EL (cell line): ENCODE results near the gene CWC25.
"Not testable (repeated sequence)": the region's sequence is repeated elsewhere in the genome, so short reads cannot be mapped to it uniquely, and the experiment has no call there.

Source experiments
- DNase-seq: peaks from one replicate; pipeline ENCODE4 v3.0.0-alpha.2; 2016

CWC25 gene

DNA sequence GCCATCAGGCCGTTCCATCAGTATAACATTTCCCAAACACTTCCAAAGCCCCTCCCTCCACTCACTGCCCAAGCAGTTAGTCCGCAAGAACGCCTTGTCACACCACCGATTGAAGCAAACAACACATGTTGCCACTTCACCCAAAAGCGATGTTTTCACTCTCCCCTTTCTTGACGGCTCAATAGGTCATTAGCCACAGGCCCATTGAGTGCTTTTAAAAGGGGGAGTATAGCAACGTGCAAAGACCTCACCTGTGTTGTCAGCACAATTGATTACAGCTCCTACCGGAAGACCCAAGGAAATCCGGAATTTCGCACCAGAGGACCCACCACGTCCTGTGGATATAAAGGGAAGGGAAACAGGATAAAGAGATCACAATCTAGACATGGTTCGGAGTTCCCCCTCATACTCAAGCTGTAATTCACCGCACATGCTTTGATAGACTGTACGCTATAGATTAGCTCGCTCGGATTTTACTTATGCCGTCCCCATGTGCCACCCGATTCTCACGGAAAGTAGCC lies 27.7 kb upstream of the CWC25 start:
- no peak for DNase-seq

- DNase-seq = no peak
These were observed 26.3 kb upstream of the CWC25 start for GRCh38 chr17:38851434-38851833.

DNA sequence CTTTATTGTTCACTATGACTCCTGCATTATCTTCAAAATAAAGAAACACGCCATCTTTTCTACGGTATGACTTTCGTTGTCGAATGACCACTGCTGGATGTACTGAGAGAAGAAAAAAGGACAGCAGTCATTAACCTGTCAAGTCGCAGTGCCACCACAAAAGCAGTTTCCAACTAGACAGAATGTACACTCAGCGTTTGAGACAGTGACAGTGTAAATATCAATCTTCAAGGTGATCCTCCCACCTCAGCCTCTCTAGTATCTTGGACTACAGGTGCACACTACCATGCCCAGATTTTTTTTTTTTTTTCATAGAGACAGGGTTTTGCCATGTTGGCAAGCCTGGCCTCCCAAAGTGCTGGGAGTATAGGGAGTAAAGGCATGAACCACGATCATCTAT lies 25.3 kb upstream of the CWC25 start:
- no peak for DNase-seq

DNA sequence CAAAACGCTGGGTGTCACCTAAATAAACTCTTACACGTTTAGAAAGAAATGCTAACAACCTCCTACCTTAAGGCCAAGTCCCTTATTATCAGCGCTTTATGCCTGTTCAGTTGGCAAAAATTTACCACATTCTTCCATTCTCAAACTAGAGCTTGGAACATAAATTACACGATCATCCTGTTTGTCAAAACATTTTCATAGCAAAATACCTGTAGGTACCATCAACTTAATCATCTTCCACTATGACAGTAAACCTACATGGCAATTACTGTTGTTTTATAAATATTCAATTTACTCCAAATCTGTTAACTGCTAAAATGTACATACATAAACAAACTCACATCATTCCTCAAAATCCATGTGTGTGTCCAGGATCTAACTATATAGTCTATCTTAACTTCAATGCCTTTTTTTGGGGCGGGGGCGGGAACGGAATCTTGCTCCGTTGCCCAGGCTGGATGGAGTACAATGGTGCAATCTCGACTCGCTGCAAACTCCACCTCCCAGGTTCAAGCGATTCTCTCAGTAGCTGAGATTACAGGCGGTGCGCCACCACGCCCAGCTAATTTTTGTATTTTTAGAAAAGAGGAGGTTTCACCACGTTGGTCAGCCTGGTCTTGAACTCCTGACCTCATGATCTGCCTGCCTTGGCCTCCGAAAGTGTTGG lies 24.0 kb upstream of the CWC25 start:
- no peak for DNase-seq

DNA sequence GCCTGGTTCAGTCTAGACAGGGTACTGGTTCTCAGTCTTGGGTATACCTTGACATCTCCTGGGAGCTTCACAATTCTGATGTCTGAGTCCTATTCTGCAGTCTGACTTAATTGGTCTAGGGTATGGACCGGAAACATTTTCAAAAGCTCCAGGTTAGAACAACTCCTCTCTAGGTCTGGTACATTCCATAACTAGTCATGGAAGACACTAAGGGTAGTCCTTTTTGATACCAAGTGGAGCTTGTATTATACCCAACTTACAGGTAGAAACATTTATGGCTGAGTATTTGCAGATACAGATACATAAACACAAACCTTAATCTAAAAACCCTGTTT lies 23.4 kb upstream of the CWC25 start:
- no peak for DNase-seq

DNA sequence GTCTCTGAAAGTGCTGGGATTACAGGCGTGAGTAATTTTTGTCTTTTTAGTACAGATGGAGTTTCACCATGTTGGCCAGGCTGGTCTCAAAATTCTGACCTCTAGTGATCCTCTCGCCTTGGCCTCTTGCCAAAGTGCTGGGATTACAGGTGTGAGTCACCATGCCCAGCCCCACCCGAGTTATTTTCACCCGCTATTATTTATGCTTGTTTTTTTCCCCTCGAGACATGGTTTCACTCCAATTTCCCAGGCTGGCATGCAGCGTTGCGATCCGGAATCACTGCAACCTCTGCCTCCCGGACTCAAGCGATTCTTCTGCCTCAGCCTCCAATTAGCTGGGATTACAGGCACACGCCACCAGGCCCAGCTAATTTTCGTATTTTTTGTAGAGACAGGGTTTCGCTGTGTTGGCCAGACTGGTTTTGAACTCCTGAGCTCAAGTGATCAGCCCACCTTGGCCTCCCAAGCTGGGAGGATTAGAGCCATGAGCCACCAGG lies 19.2 kb upstream of the CWC25 start:
- DNase-seq = no peak

DNA sequence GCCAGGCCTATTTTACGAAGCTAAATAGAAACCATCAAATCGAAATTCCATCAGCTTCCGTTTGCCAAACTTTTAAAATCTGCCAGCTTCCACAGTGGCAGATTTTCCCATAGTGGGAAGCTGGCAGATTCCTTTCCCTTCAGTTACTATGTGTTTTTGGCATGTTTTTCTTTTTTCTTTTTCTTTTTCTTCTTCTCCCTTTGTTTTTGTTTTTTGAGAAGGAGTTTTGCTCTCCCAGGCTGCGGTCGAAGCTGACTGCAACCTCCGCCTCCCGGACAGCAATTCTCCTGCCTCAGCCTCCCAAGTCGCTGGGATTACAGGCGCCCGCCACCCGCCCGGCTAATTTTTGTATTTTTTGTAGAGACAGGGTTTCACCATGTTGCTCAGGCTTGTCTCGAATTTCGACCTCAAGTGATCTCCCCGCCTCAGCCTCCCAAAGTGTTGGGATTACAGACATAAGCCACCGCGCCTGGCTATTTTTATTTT lies 684 bp upstream of the CWC25 start:
- DNase-seq = no peak

- peak; percentile 72 for DNase-seq
These were observed 9.4 kb downstream of the CWC25 start for GRCh38 chr17:38815576-38816193.

- no peak for DNase-seq
These were observed 15.3 kb downstream of the CWC25 start for GRCh38 chr17:38809828-38810227.

- no peak for DNase-seq
These were observed 24.8 kb downstream of the CWC25 start for GRCh38 chr17:38800237-38800760.

DNA sequence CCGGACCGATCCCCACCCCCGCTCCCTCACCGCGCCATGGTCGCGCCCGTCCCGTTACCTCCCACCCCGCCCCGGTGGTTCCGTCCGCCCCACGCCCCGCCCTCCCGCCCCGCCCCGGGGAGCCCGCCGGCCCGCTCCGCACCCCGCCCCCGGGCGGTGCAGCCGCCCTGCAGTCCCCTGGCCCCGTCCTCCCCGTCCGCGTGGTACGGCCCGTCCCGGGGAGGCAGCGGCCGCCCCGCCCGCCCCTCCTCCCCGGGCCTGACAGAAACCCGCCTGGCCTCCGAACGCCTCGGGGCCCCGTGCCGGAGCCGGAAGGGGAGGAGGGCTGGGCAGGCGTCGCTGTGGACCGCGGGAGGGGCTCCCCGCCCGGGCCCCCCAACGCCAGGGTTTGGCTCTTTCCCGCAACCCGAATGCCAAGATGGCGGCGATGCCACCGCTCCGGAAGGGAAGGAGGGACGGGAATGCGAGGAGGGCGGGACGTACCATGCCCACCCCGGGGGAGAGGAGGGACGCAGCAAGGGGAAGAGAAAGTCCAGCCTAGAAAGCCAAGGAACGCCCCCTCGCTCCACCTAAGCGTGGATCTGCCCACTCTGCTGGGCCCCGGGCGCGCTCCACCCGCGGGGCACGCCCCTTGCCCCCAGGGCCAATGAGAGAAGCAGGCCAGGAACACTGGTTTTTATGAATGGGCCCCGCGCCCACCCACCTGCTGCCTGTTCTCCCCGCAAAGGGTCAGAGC lies 25.5 kb downstream of the CWC25 start, which contains the start of gene PIP4K2B:
PIP4K2B (minus strand) TSS at position 56 of the 736 bp plus-strand sequence. CDS start 132 bp downstream, outside the sequence.
- DNase-seq = peak; percentile 99

GRCh38 chr17:38798614-38799500 lies 26.3 kb downstream of the CWC25 start:
- DNase-seq = peak; percentile 64

DNA sequence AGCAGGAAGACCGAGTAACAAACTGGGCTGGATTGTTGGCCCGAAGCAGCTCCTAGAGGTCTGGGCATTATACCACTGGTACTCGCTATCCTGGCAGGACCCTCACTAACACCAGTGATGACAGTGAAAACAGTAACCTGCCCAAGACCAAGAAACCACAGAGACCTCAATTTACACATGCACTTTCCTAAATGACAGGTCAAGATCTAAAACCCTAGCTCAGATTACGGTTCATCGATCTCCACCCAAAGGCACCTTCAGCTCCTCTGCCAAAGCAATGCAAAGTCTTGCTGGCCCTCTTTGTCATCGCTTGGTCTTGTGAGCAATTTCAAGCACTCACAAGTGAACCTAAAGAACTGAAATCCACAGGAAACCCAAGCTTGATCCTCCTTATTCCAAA lies 27.3 kb downstream of the CWC25 start:
- DNase-seq = no peak

- DNase-seq = peak; percentile 20
These were observed 28.0 kb downstream of the CWC25 start for GRCh38 chr17:38797158-38797490.

GRCh38 chr17:38796451-38797157 lies 28.5 kb downstream of the CWC25 start:
- no peak for DNase-seq

DNA sequence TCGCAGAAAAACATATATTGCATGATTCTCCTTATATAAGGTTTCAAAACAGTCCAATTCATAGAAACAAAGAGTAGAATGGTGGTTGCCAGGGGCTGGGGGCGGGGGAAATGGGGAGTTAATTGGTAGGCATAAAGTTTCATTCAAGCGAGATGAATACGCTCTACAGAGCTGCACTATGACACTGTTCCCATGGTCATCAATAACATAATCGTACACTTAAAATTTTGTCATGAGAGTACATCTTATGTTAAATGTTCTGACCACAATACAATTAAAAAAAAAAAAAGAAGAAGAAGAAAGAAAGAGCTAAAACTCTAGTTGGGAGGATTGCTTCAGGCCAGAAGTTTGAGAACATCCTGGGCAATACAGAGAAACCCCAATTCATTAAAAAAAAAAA lies 30.9 kb downstream of the CWC25 start:
- no peak for DNase-seq

- DNase-seq = no peak
These were observed 34.0 kb downstream of the CWC25 start for GRCh38 chr17:38791162-38791561.

- not testable (repeated sequence) for DNase-seq
These were observed 34.9 kb downstream of the CWC25 start for GRCh38 chr17:38790148-38790707.

GRCh38 chr17:38789185-38789584 lies 35.9 kb downstream of the CWC25 start:
- peak; percentile 72 for DNase-seq

DNA sequence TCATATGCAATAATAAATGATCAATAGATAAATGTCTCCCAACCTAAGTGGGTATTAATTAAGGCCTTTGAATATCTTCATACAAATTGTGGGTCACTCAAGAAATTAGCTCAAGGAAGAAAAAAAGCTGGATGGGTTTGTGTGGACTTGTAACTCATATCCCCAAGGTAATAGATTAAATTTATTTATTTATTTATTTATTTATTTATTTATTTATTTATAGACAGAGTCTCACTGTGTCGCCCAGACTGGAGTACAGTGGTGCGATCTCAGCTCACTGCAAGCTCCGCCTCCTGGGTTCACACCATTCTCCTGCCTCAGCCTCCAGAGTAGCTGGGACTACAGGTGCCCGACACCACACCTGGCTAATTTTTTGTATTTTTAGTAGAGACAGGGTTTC lies 37.1 kb downstream of the CWC25 start:
- not testable (repeated sequence) for DNase-seq

DNA sequence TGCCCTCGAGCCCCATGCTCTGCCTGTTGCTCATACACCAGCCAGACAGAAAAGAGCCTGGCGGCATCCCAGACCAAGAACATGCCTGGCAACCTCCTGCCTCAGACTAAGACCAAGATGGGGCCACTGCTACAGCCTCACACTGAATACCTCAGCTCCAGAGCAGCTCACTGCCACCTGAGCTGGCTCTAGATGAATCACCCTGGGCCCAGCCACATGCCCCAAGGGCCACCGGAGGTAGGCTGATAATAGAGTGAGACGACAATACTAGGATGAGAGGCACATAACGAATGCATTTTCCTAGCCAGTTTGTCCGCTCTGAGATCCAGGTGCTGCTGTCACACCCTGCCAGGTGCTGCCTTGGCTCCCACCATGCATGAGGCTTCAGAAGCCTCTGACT lies 38.7 kb downstream of the CWC25 start:
- DNase-seq = no peak
